OCI-LY7 (cell line): ENCODE data around the gene NUP93. TPM values are rescaled to one million over a fixed set of nuclear protein-coding genes. Genes with fewer than 3 reads are reported as not detected.

Source experiments
- BruUV-seq: library from RNA; stranded (reverse); fragments of 400-500 nt; replicated peaks from 2 replicates; lab custom pipeline; 2021; lab: Mats Ljungman, UMichigan
- CTCF ChIA-PET: fragments of 300-600 bp; sonication (Branson Sonifier 250); formaldehyde crosslinking; loops from one replicate; lab custom pipeline; 2022; ENCODE audit warnings: antibody characterized with exemption; ENCODE audit not compliant: unreplicated experiment; lab: Charles Lee
- POLR2A ChIA-PET: fragments of 300-600 bp; sonication (Branson Sonifier 250); formaldehyde crosslinking; loops from one replicate; lab custom pipeline; 2022; ENCODE audit warnings: antibody characterized with exemption; lab: Charles Lee
- DNase-seq: peaks from one replicate; pipeline ENCODE4 v3.0.0-alpha.2; 2015; ENCODE audit warnings: low spot score
- H2AFZ ChIP-seq: fragments of 200-600 bp; sonication (generic), shearing (Covaris generic); 2 replicates; pipeline ENCODE4 v1.6.1; 2014; ENCODE audit warnings: mild to moderate bottlenecking, antibody characterized with exemption, low read length, moderate library complexity
- H3K27ac ChIP-seq: fragments of 200-600 bp; sonication (generic); 2 replicates; pipeline ENCODE4 v1.5.1; 2014; ENCODE audit warnings: mixed run types, low read depth, mild to moderate bottlenecking, moderate library complexity, low read length, inconsistent platforms; ENCODE audit not compliant: poor library complexity, severe bottlenecking
- H3K36me3 ChIP-seq: fragments of 200-600 bp; sonication (generic); 2 replicates; pipeline ENCODE4 v1.6.1; 2014; ENCODE audit warnings: mild to moderate bottlenecking, antibody characterized with exemption, low read length, moderate library complexity, mixed read lengths; ENCODE audit not compliant: insufficient read depth
- H3K4me1 ChIP-seq: fragments of 200-600 bp; sonication (generic); 2 replicates; pipeline ENCODE4 v1.5.1; 2014; ENCODE audit warnings: mild to moderate bottlenecking, low read length; ENCODE audit not compliant: insufficient read depth, poor library complexity, severe bottlenecking
- H3K4me2 ChIP-seq: fragments of 200-600 bp; sonication (generic); 2 replicates; pipeline ENCODE4 v1.6.1; 2014; ENCODE audit warnings: mild to moderate bottlenecking, low read length
- H3K4me3 ChIP-seq: fragments of 200-600 bp; sonication (generic); 2 replicates; pipeline ENCODE4 v1.5.1; 2014; ENCODE audit warnings: mild to moderate bottlenecking, low read depth, low read length; ENCODE audit not compliant: poor library complexity, severe bottlenecking
- H3K79me2 ChIP-seq: fragments of 200-600 bp; sonication (generic); 2 replicates; pipeline ENCODE4 v1.6.1; 2016; ENCODE audit warnings: low read depth, mild to moderate bottlenecking, low read length, moderate library complexity, mixed read lengths; ENCODE audit not compliant: insufficient read depth
- H3K9me2 ChIP-seq: fragments of 200-600 bp; sonication (generic); 2 replicates; pipeline ENCODE4 v1.6.1; 2016; ENCODE audit warnings: mild to moderate bottlenecking, low read length, mixed read lengths; ENCODE audit not compliant: insufficient read depth
- H3K9me3 ChIP-seq: fragments of 200-600 bp; sonication (generic); 2 replicates; pipeline ENCODE4 v1.6.1; 2014; ENCODE audit warnings: mild to moderate bottlenecking, mixed run types, low read length, mixed read lengths
- H4K20me1 ChIP-seq: fragments of 200-600 bp; sonication (generic); 2 replicates; pipeline ENCODE4 v1.6.1; 2014; ENCODE audit warnings: mild to moderate bottlenecking, antibody characterized with exemption, low read length, moderate library complexity, mixed read lengths; ENCODE audit not compliant: insufficient read depth
- CTCF ChIP-seq: fragments of 200-600 bp; sonication (generic); conservative IDR thresholded peaks from 2 replicates; pipeline ENCODE4 v1.5.1; 2014; ENCODE audit warnings: mild to moderate bottlenecking, antibody characterized with exemption, low read length, moderate library complexity, mixed read lengths
- EZH2phosphoT487 ChIP-seq: fragments of 200-600 bp; sonication (generic); IDR thresholded peaks from 2 replicates; pipeline ENCODE4 v1.6.1; 2018; ENCODE audit warnings: low read depth, borderline replicate concordance, mild to moderate bottlenecking, mixed run types, antibody characterized with exemption, low read length, moderate library complexity, mixed read lengths
- intact Hi-C: fragments of 100-400 bp; cut with micrococcal nuclease; formaldehyde crosslinking; loops from one replicate; pipeline ENCODE4 v1.10.0; 2022; ENCODE audit not compliant: unreplicated experiment
- total RNA-seq, 2 experiments: library from RNA; depleted of rRNA in 1 of 2; stranded (reverse); fragments of >200 nt in 1 of 2; shearing (Covaris generic) in 1 of 2; gene quantifications; 2 replicates each; pipeline ENCODE4 v1.2.3, GENCODE V29; 2014 to 2022

The NUP93 gene
- total RNA-seq, 2 experiments from 2014 or later = 119 to 183 TPM

GRCh38 chr16:56817056-56817455 lies 87.1 kb downstream of the NUP93 start:
- Histone ChIP-seq H4K20me1 (no peaks in the 10 kb centered on the region), H3K4me1 (no peaks in the 10 kb centered on the region), H3K4me3 (no peak overlapping the region), H3K9me2 (no peaks in the 10 kb centered on the region), H3K79me2 (no peaks in the 10 kb centered on the region), H3K27ac (no peak overlapping the region), H3K9me3 (no peaks in the 10 kb centered on the region), H3K36me3 (peaks cover 44% of the 10 kb centered on the region), H2AFZ (no peak overlapping the region), H3K4me2 (no peak overlapping the region)
- TF ChIP-seq EZH2phosphoT487 (no peak), CTCF (no peak)
- no peak for DNase-seq
- BruUV-seq = no TSS peak
- intact Hi-C loops = no loop called here
- ChIA-PET POLR2A (interaction anchor here (0.6 to 1.6 kb wide), 6 partner anchors 7 to 1263 kb away, joined by 3 to 9 read pairs (median 6); no protein-coding TSS in a partner anchor), CTCF (interaction anchor here (1.7 kb wide), 1 partner anchor 13 kb away, joined by 4 read pairs; no protein-coding TSS in a partner anchor)

- Histone ChIP-seq H4K20me1 (no peaks in the 10 kb centered on the region), H3K9me3 (no peaks in the 10 kb centered on the region), H3K36me3 (peaks cover 50% of the 10 kb centered on the region), H3K79me2 (no peaks in the 10 kb centered on the region), H3K4me2 (no peak overlapping the region), H3K4me1 (no peaks in the 10 kb centered on the region), H3K9me2 (no peaks in the 10 kb centered on the region), H3K4me3 (no peak overlapping the region), H3K27ac (no peak overlapping the region), H2AFZ (no peak overlapping the region)
- ChIA-PET POLR2A (interaction anchor here (0.7 to 1.6 kb wide), 4 partner anchors 8 to 29 kb away, joined by 3 to 9 read pairs (median 6); no protein-coding TSS in a partner anchor), CTCF (interaction anchor here (1.7 kb wide), 1 partner anchor 13 kb away, joined by 4 read pairs; no protein-coding TSS in a partner anchor)
- TF ChIP-seq EZH2phosphoT487 (no peak), CTCF (no peak)
- no peak for DNase-seq
- intact Hi-C loops = no loop called here
- BruUV-seq = no TSS peak
Observed at GRCh38 chr16:56817938-56818337, 88.0 kb downstream of the NUP93 start.

GRCh38 chr16:56823081-56823733 lies 93.3 kb downstream of the NUP93 start:
- no TSS peak for BruUV-seq
- Histone ChIP-seq H3K79me2 (no peaks in the 10 kb centered on the region), H3K9me3 (no peaks in the 10 kb centered on the region), H3K4me1 (peaks cover 43% of the 10 kb centered on the region), H3K4me2 (no peak overlapping the region), H2AFZ (no peak overlapping the region), H3K36me3 (peaks cover 91% of the 10 kb centered on the region), H3K9me2 (no peaks in the 10 kb centered on the region), H3K27ac (peak overlapping the region; percentile 4), H4K20me1 (no peaks in the 10 kb centered on the region), H3K4me3 (no peak overlapping the region)
- POLR2A ChIA-PET = no interaction called here
- intact Hi-C loops = no loop called here
- no peak for DNase-seq
- CTCF ChIA-PET = no interaction called here
- TF ChIP-seq EZH2phosphoT487 (no peak), CTCF (no peak)
